H1 (cell line): ENCODE data around the gene ZNF652. TPM values are rescaled to one million over a fixed set of nuclear protein-coding genes. Genes with fewer than 3 reads are reported as not detected.

Source experiments
- CTCF ChIA-PET: fragments of 300-600 bp; sonication (Branson Sonifier 250); formaldehyde crosslinking; loops from one replicate; lab custom pipeline; 2021; ENCODE audit not compliant: partially characterized antibody; lab: Charles Lee
- POLR2A ChIA-PET: fragments of 300-600 bp; sonication (Branson Sonifier 250); formaldehyde crosslinking; loops from one replicate; lab custom pipeline; 2021; ENCODE audit warnings: inconsistent platforms; ENCODE audit not compliant: partially characterized antibody; lab: Charles Lee
- DNase-seq, 2 experiments: peaks; one replicate each; pipeline versions ENCODE4 v3.0.0 to v3.0.0-alpha.2; 2010 to 2022; ENCODE audit warnings: low spot score in 2 of 2, low read depth in 1 of 2, mixed read lengths in 1 of 2
- FAIRE-seq: peaks from 2 replicates; lab custom pipeline; 2011; peaks lifted over from hg19 to GRCh38; lab: Jason Lieb, UNC
- H2AFZ ChIP-seq: 2 replicates; pipeline ENCODE4 v1.8.1; 2012; ENCODE audit warnings: low read length, inconsistent platforms
- H2AK5ac ChIP-seq: 2 replicates; pipeline ENCODE4 v1.6.1; 2013; ENCODE audit warnings: low read depth, low read length
- H2BK120ac ChIP-seq: replicated peaks from 2 replicates; pipeline ENCODE3; 2013; ENCODE audit warnings: low read depth, low read length, inconsistent platforms
- H2BK12ac ChIP-seq: 2 replicates; pipeline ENCODE4 v1.6.1; 2013; ENCODE audit warnings: low read depth, low read length
- H2BK15ac ChIP-seq: 2 replicates; pipeline ENCODE4 v1.6.1; 2013; ENCODE audit warnings: low read length
- H2BK20ac ChIP-seq: 2 replicates; pipeline ENCODE4 v1.6.1; 2013; ENCODE audit warnings: low read length
- H2BK5ac ChIP-seq: 2 replicates; pipeline ENCODE4 v1.6.1; 2013; ENCODE audit warnings: low read depth, low read length
- H3K14ac ChIP-seq: 2 replicates; pipeline ENCODE4 v1.6.1; 2013; ENCODE audit warnings: inconsistent platforms; ENCODE audit not compliant: insufficient read length
- H3K18ac ChIP-seq: 2 replicates; pipeline ENCODE4 v1.6.1; 2013; ENCODE audit warnings: low read length; ENCODE audit errors: extremely low read depth
- H3K23ac ChIP-seq: 2 replicates; pipeline ENCODE4 v1.6.1; 2013; ENCODE audit warnings: inconsistent platforms; ENCODE audit not compliant: insufficient read length
- H3K23me2 ChIP-seq: 2 replicates; pipeline ENCODE4 v1.6.1; 2013; ENCODE audit warnings: low read depth, low read length
- H3K27ac ChIP-seq: 2 replicates; pipeline ENCODE4 v1.6.1; 2011; ENCODE audit warnings: low read depth, low read length, inconsistent platforms
- H3K27me3 ChIP-seq, 4 experiments: replicated peaks in 1 of 4; 1 replicate in 1 of 4; 2 replicates in 3 of 4; pipeline versions ENCODE4 v1.6.1 to v1.8.1; 2011 to 2013; ENCODE audit warnings: low read length in 3 of 4, mild to moderate bottlenecking in 3 of 4, inconsistent platforms in 2 of 4, mixed read lengths in 2 of 4, moderate library complexity in 1 of 4; ENCODE audit not compliant: control insufficient read depth in 3 of 4, insufficient read depth in 3 of 4; ENCODE audit errors: extremely low read depth in 1 of 4
- H3K36me3 ChIP-seq, 4 experiments: 2 replicates each; pipeline versions ENCODE4 v1.6.1 to v1.8.1; 2011 to 2013; ENCODE audit warnings: mild to moderate bottlenecking in 4 of 4, low read length in 3 of 4, moderate library complexity in 2 of 4, control low read depth in 1 of 4, inconsistent platforms in 1 of 4; ENCODE audit not compliant: insufficient read depth in 4 of 4, control insufficient read depth in 2 of 4
- H3K4ac ChIP-seq: replicated peaks from 2 replicates; pipeline ENCODE3; 2013; ENCODE audit warnings: low read length, low read depth, mixed read lengths, inconsistent platforms; ENCODE audit not compliant: insufficient read length
- H3K4me1 ChIP-seq, 4 experiments: replicated peaks in 1 of 4; 1 replicate in 1 of 4; 2 replicates in 3 of 4; pipeline versions ENCODE4 v1.6.1 to v1.8.1; 2011 to 2013; ENCODE audit warnings: low read length in 3 of 4, inconsistent platforms in 2 of 4, mixed read lengths in 1 of 4; ENCODE audit not compliant: insufficient read depth in 4 of 4, control insufficient read depth in 3 of 4
- H3K4me2 ChIP-seq, 2 experiments: 2 replicates each; pipeline versions ENCODE4 v1.6.1 to v1.8.1; 2011 to 2013; ENCODE audit warnings: low read depth in 2 of 2, low read length in 2 of 2, control low read depth in 1 of 2, inconsistent platforms in 1 of 2, mild to moderate bottlenecking in 1 of 2; ENCODE audit not compliant: insufficient read depth in 1 of 2
- H3K4me3 ChIP-seq, 4 experiments: fragments of 200-600, 300-600 bp in 1 of 4; sonication (generic), shearing (Covaris generic), sonication (Bioruptor Twin) in 1 of 4; 2 replicates each; pipeline versions ENCODE4 v1.5.1 to v1.8.1; 2011 to 2016; ENCODE audit warnings: low read length in 4 of 4, low read depth in 3 of 4, control low read depth in 2 of 4, inconsistent platforms in 2 of 4, mild to moderate bottlenecking in 2 of 4, mixed read lengths in 1 of 4, moderate library complexity in 1 of 4; ENCODE audit not compliant: insufficient read depth in 2 of 4; ENCODE audit errors: extremely low read depth in 1 of 4
- H3K56ac ChIP-seq: replicated peaks from 2 replicates; pipeline ENCODE3; 2013; ENCODE audit warnings: low read depth, mild to moderate bottlenecking, mixed read lengths, low read length, inconsistent platforms; ENCODE audit not compliant: insufficient read length
- H3K79me1 ChIP-seq: 2 replicates; pipeline ENCODE4 v1.6.1; 2013; ENCODE audit warnings: low read depth, low read length, control low read depth
- H3K79me2 ChIP-seq, 2 experiments: 2 replicates each; pipeline versions ENCODE4 v1.6.1 to v1.8.1; 2012 to 2013; ENCODE audit warnings: low read length in 2 of 2, mild to moderate bottlenecking in 2 of 2, inconsistent platforms in 1 of 2; ENCODE audit not compliant: insufficient read depth in 2 of 2, control insufficient read depth in 1 of 2
- H3K9ac ChIP-seq, 4 experiments: replicated peaks in 1 of 4; 1 replicate in 1 of 4; 2 replicates in 3 of 4; pipeline versions ENCODE4 v1.6.1 to v1.8.1; 2011 to 2013; ENCODE audit warnings: low read depth in 3 of 4, low read length in 3 of 4, control low read depth in 2 of 4, mild to moderate bottlenecking in 2 of 4, moderate library complexity in 2 of 4, inconsistent platforms in 1 of 4; ENCODE audit errors: extremely low read depth in 1 of 4
- H3K9me3 ChIP-seq, 2 experiments: 2 replicates each; pipeline versions ENCODE4 v1.6.1 to v1.8.1; 2012 to 2013; ENCODE audit warnings: mild to moderate bottlenecking in 2 of 2, moderate library complexity in 2 of 2, control low read depth in 1 of 2, inconsistent platforms in 1 of 2, low read depth in 1 of 2, low read length in 1 of 2, mixed read lengths in 1 of 2; ENCODE audit not compliant: insufficient read depth in 2 of 2
- H4K20me1 ChIP-seq, 2 experiments: replicated peaks in 1 of 2; 2 replicates each; pipeline versions ENCODE3 to v1.8.1; 2011 to 2013; ENCODE audit warnings: inconsistent platforms in 2 of 2, low read length in 2 of 2, mild to moderate bottlenecking in 1 of 2; ENCODE audit not compliant: insufficient read depth in 2 of 2, control insufficient read depth in 1 of 2
- H4K5ac ChIP-seq: 2 replicates; pipeline ENCODE4 v1.6.1; 2013; ENCODE audit warnings: low read length, low read depth, mixed read lengths, inconsistent platforms; ENCODE audit not compliant: insufficient read length
- H4K8ac ChIP-seq: 2 replicates; pipeline ENCODE4 v1.8.0; 2013; ENCODE audit warnings: mild to moderate bottlenecking, moderate library complexity, low read length, inconsistent platforms; ENCODE audit not compliant: insufficient read depth; ENCODE audit errors: extremely low read depth
- H4K91ac ChIP-seq: replicated peaks from 2 replicates; pipeline ENCODE3; 2013; ENCODE audit warnings: low read length, mixed read lengths, inconsistent platforms; ENCODE audit not compliant: insufficient read length
- ASH2L ChIP-seq: fragments of 200-600, 300-600 bp; sonication (generic); IDR thresholded peaks from one replicate; pipeline ENCODE4 v1.7.1; 2017; ENCODE audit warnings: low read length
- BCL11A ChIP-seq, 2 experiments: IDR thresholded peaks; one replicate each; pipeline ENCODE4 v1.6.1; 2011; ENCODE audit warnings: low read depth in 2 of 2, low read length in 2 of 2, mild to moderate bottlenecking in 2 of 2
- CBX5 ChIP-seq: fragments of 300-800, 300-1000 bp; sonication (generic); IDR thresholded peaks from 2 replicates; pipeline ENCODE4 v1.7.1; 2016; ENCODE audit warnings: antibody characterized with exemption, low read length, low read depth
- FOSL1 ChIP-seq: IDR thresholded peaks from 2 replicates; pipeline ENCODE4 v1.6.1; 2011; ENCODE audit warnings: mild to moderate bottlenecking, low read depth, low read length, moderate library complexity; ENCODE audit not compliant: insufficient read depth
- POLR2A ChIP-seq, 2 experiments: IDR thresholded peaks; 1 replicate in 1 of 2; 2 replicates in 1 of 2; pipeline ENCODE4 v1.6.1; 2011; ENCODE audit warnings: low read depth in 2 of 2, low read length in 2 of 2, mild to moderate bottlenecking in 2 of 2; ENCODE audit errors: control extremely low read depth in 1 of 2
- RFX5 ChIP-seq: IDR thresholded peaks from 2 replicates; pipeline ENCODE4 v1.6.1; 2011; ENCODE audit warnings: low read depth, low read length, improper control_type of control experiment, borderline replicate concordance
- RNF2 ChIP-seq: fragments of 200-900, 300-1000 bp; sonication (generic); IDR thresholded peaks from 2 replicates; pipeline ENCODE4 v1.7.1; 2016; ENCODE audit warnings: borderline replicate concordance, low read depth, mild to moderate bottlenecking, antibody characterized with exemption, low read length; ENCODE audit not compliant: poor library complexity, severe bottlenecking; ENCODE audit errors: missing control alignments
- RXRA ChIP-seq: IDR thresholded peaks from 2 replicates; pipeline ENCODE4 v1.6.1; 2011; ENCODE audit warnings: low read depth, mild to moderate bottlenecking, low read length, moderate library complexity; ENCODE audit not compliant: insufficient read depth
- SAP30 ChIP-seq: fragments of 300-600 bp; sonication (generic); IDR thresholded peaks from 2 replicates; pipeline ENCODE4 v1.7.1; 2012; ENCODE audit warnings: low read length, moderate library complexity, mild to moderate bottlenecking, inconsistent platforms; ENCODE audit not compliant: insufficient read depth, insufficient replicate concordance
- SP1 ChIP-seq: IDR thresholded peaks from 2 replicates; pipeline ENCODE4 v1.6.1; 2011; ENCODE audit warnings: low read depth, low read length
- SRF ChIP-seq: IDR thresholded peaks from 2 replicates; pipeline ENCODE4 v1.6.1; 2011; ENCODE audit warnings: mild to moderate bottlenecking, low read depth, low read length, moderate library complexity
- WGBS, 2 experiments: shearing (Covaris generic) in 1 of 2; methylation state at CpG; one replicate each; pipeline versions ENCODE4 v1.1.6 to v1.1.7; 2013 to 2015; ENCODE audit warnings: low lambda C conversion rate in 2 of 2, mixed read lengths in 2 of 2, inconsistent platforms in 1 of 2, low coverage in 1 of 2, missing lambda C conversion rate in 1 of 2; ENCODE audit not compliant: insufficient replicate concordance in 2 of 2, insufficient coverage in 1 of 2, insufficient read length in 1 of 2; ENCODE audit errors: extremely low coverage in 1 of 2, missing lambda C conversion rate in 1 of 2; 5-methylcytosine and 5-hydroxymethylcytosine counted together
- polyA plus RNA-seq, 7 experiments: library from polyadenylated mRNA; depleted of rRNA in 3 of 7; stranded (reverse) in 5 of 7; unstranded in 2 of 7; fragments of >200 nt in 5 of 7; fragments of 200-250 nt in 2 of 7; gene quantifications; 1 replicate in 5 of 7; 2 replicates in 1 of 7; 4 replicates in 1 of 7; pipeline versions ENCODE4 v1.2.1 to v1.2.3, GENCODE V29; 2011 to 2013; ENCODE audit warnings: missing spikeins in 2 of 7, mixed read lengths in 2 of 7
- total RNA-seq: library from RNA; stranded (reverse); fragmentation: NEBNext Ultra II Directional; extraction: Animal tissue kit (Norgen Biotek cat#: 25700); gene quantifications from 2 replicates; pipeline ENCODE4 v1.2.1, GENCODE V29; 2021
- TF ChIP-seq, protein P1 (sequence below), 3 experiments: IDR thresholded peaks; 1 replicate in 2 of 3; 2 replicates in 1 of 3; pipeline versions ENCODE4 v1.5.1 to v1.6.1; 2011; ENCODE audit warnings: low read length in 3 of 3, mild to moderate bottlenecking in 3 of 3, inconsistent platforms in 2 of 3, low read depth in 1 of 3, moderate library complexity in 1 of 3; ENCODE audit not compliant: insufficient read depth in 1 of 3; ENCODE audit errors: control extremely low read depth in 1 of 3

The ZNF652 gene
- total and polyA plus RNA-seq, 2 of the 8 experiments (the other 6 are each of a cell fraction or from before 2014, with no cell fraction given): 13.5 to 39.6 TPM

DNA sequence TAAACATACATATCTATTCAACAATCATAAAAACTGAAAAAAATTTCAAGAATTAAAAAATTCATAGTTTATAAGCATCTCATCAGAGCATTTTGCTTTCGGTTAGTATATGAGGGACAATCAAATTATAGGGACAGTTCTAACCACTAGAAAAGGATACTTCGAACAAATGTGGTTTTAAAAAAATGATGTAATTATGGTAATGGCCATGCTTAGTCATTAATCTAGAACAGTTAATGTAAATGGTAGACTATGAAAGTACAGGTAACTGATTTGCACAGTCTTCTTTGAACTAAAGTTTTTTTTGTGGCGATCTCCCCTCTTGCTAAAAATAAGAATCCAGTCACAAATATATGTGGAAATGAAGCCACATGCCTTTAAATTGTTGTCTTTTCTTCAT lies 67.9 kb downstream of the ZNF652 start:
- 91% methylated on average over 3 of the region's 3 CpGs; no CpG with 5 or more reads in 1 of the 2 experiments for WGBS, 2 experiments
- no peak overlapping the region for H3K4me3 ChIP-seq
- no peak overlapping the region for H3K14ac ChIP-seq
- H4K5ac ChIP-seq: no peak overlapping the region
- H3K36me3 ChIP-seq: peaks cover 4 to 9% (median 6%) of the 10 kb centered on the region in 4 experiments; a peak in 6 of 8 replicates
- no peak overlapping the region for H2BK5ac ChIP-seq
- H3K4me2 ChIP-seq: no peak overlapping the region
- no peak overlapping the region for H2BK120ac ChIP-seq
- CTCF ChIA-PET: interaction anchor here (0.6 kb wide), 1 partner anchor 70 kb away, joined by 3 read pairs; no protein-coding TSS in a partner anchor
- no peak overlapping the region for H2BK20ac ChIP-seq
- H3K27me3 ChIP-seq: no peaks in the 10 kb centered on the region
- no peaks in the 10 kb centered on the region for H3K79me1 ChIP-seq
- H3K18ac ChIP-seq: no peak overlapping the region
- H3K56ac ChIP-seq: no peak overlapping the region
- H2BK15ac ChIP-seq: no peak overlapping the region
- FAIRE-seq: no peak
- H3K4me1 ChIP-seq: no peaks in the 10 kb centered on the region
- no peaks in the 10 kb centered on the region for H3K23me2 ChIP-seq
- no peak overlapping the region for H4K8ac ChIP-seq
- no peaks in the 10 kb centered on the region for H3K79me2 ChIP-seq
- no peak overlapping the region for H3K23ac ChIP-seq
- no peak overlapping the region for H2AFZ ChIP-seq
- no peak overlapping the region for H2AK5ac ChIP-seq
- POLR2A ChIA-PET: no interaction called here
- no peak overlapping the region for H3K9ac ChIP-seq
- DNase-seq: no peak
- no peak overlapping the region for H3K4ac ChIP-seq
- H4K91ac ChIP-seq: no peak overlapping the region
- no peak overlapping the region for H2BK12ac ChIP-seq
- H3K9me3 ChIP-seq: no peaks in the 10 kb centered on the region
- peaks cover 0 to 1% of the 10 kb centered on the region in 2 experiments for H4K20me1 ChIP-seq
- no peak overlapping the region for H3K27ac ChIP-seq
- TF ChIP-seq SAP30 (no peak), RFX5 (no peak), SRF (no peak), BCL11A (IDR thresholded peaks at IDR 0.05; ENCODE audit: low read depth in 2 of 2, low read length in 2 of 2) (no peak), RXRA (no peak), SP1 (no peak), ASH2L (no peak), RNF2 (no peak), CBX5 (no peak), POLR2A (IDR thresholded peaks at IDR 0.05; ENCODE audit: control extremely low read depth in 1 of 2, low read depth in 2 of 2, low read length in 2 of 2) (no peak), FOSL1 (no peak)
- TF ChIP-seq, protein P1, sequence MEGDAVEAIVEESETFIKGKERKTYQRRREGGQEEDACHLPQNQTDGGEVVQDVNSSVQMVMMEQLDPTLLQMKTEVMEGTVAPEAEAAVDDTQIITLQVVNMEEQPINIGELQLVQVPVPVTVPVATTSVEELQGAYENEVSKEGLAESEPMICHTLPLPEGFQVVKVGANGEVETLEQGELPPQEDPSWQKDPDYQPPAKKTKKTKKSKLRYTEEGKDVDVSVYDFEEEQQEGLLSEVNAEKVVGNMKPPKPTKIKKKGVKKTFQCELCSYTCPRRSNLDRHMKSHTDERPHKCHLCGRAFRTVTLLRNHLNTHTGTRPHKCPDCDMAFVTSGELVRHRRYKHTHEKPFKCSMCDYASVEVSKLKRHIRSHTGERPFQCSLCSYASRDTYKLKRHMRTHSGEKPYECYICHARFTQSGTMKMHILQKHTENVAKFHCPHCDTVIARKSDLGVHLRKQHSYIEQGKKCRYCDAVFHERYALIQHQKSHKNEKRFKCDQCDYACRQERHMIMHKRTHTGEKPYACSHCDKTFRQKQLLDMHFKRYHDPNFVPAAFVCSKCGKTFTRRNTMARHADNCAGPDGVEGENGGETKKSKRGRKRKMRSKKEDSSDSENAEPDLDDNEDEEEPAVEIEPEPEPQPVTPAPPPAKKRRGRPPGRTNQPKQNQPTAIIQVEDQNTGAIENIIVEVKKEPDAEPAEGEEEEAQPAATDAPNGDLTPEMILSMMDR (IDR thresholded peaks at IDR 0.05; ENCODE audit: control extremely low read depth in 1 of 3, insufficient read depth in 1 of 3, low read depth in 1 of 3, low read length in 3 of 3): no peak
